NB4 (cell line): ENCODE measurements around the gene THBS1.

Experiments
- CTCF ChIP-seq: IDR thresholded peaks from one replicate; pipeline ENCODE4 v1.5.1; 2012; ENCODE audit warnings: low read depth, low read length
- MAX ChIP-seq: IDR thresholded peaks from 2 replicates; pipeline ENCODE4 v1.6.1; 2011; ENCODE audit warnings: low read depth, low read length
- POLR2A ChIP-seq: IDR thresholded peaks from 2 replicates; pipeline ENCODE4 v1.6.1; 2011; ENCODE audit warnings: mild to moderate bottlenecking; ENCODE audit not compliant: insufficient read length; ENCODE audit errors: extremely low read depth

- TF ChIP-seq CTCF = no peak
- no peak for TF ChIP-seq POLR2A
- TF ChIP-seq MAX = no peak
Measured at GRCh38 chr15:39534996-39535395, 45.9 kb upstream of the THBS1 start.
